D721Med (cell line): ENCODE data around the gene LARP1.
"Not testable (repeated sequence)": the region's sequence is repeated elsewhere in the genome, so short reads cannot be mapped to it uniquely, and the experiment has no call there.

Source experiments
- DNase-seq: peaks from one replicate; pipeline ENCODE4 v3.0.0; 2011; ENCODE audit warnings: low spot score; ENCODE audit not compliant: insufficient read length
- FAIRE-seq: peaks from 2 replicates; lab custom pipeline; 2011; peaks lifted over from hg19 to GRCh38; lab: Jason Lieb, UNC
- CTCF ChIP-seq: IDR thresholded peaks from 2 replicates; pipeline ENCODE4 v1.5.1; 2012; ENCODE audit warnings: mild to moderate bottlenecking, control low read depth; ENCODE audit not compliant: insufficient read depth; ENCODE audit errors: missing control alignments

Gene LARP1

GRCh38 chr5:154817815-154818214 lies 62.6 kb downstream of the LARP1 start:
- TF ChIP-seq CTCF = no peak
- FAIRE-seq (no peak), DNase-seq (no peak)

GRCh38 chr5:154818471-154819116 lies 63.4 kb downstream of the LARP1 start:
- no peak for FAIRE-seq
- TF ChIP-seq CTCF = no peak
- DNase-seq = no peak

- DNase-seq (no peak), FAIRE-seq (no peak)
- TF ChIP-seq CTCF = no peak
These were observed 64.4 kb downstream of the LARP1 start for GRCh38 chr5:154819546-154819945.

GRCh38 chr5:154820383-154820782 lies 65.2 kb downstream of the LARP1 start:
- TF ChIP-seq CTCF = no peak
- FAIRE-seq (no peak), DNase-seq (no peak)

GRCh38 chr5:154822896-154823295 lies 67.7 kb downstream of the LARP1 start:
- not testable (repeated sequence) for FAIRE-seq, DNase-seq

- no peak for TF ChIP-seq CTCF
- FAIRE-seq = no peak
- DNase-seq = no peak
These were observed 68.4 kb downstream of the LARP1 start for GRCh38 chr5:154823605-154824004.

- TF ChIP-seq CTCF = no peak
- FAIRE-seq = no peak
- no peak for DNase-seq
These were observed 68.9 kb downstream of the LARP1 start for GRCh38 chr5:154824070-154824469.

GRCh38 chr5:154829181-154829588 lies 74.0 kb downstream of the LARP1 start:
- no peak for TF ChIP-seq CTCF
- DNase-seq = no peak
- FAIRE-seq = no peak
